ENCODE results near the gene CTNNA2.

GRCh38 chr2:80040226-80040625, 527.4 kb downstream of the CTNNA2 start:
- no peak for TF ChIP-seq CTCF (IDR thresholded peaks at IDR 0.05)
- no peak for TF ChIP-seq TAF1 (IDR thresholded peaks at IDR 0.05; ENCODE audit: borderline replicate concordance, low read depth, low read length)
- TF ChIP-seq MXI1 (IDR thresholded peaks at IDR 0.05; ENCODE audit: low read depth, low read length): no peak
- no peak for TF ChIP-seq ZBTB33 (IDR thresholded peaks at IDR 0.05; ENCODE audit: borderline replicate concordance, low read depth)
- no peak for TF ChIP-seq MAX (IDR thresholded peaks at IDR 0.05; ENCODE audit: low read depth)
- no peak for TF ChIP-seq POLR2AphosphoS5 (IDR thresholded peaks at IDR 0.05; ENCODE audit: low read depth, low read length)
- TF ChIP-seq REST (IDR thresholded peaks at IDR 0.05; ENCODE audit: low read depth, low read length): no peak
- TF ChIP-seq GATA2 (CRISPR knock-in tag; IDR thresholded peaks at IDR 0.05): no peak
- no peak for TF ChIP-seq YY1 (IDR thresholded peaks at IDR 0.05; ENCODE audit: low read depth)
- TF ChIP-seq CHD2 (IDR thresholded peaks at IDR 0.05; ENCODE audit: low read length, partially characterized antibody): no peak

Measured in SK-N-SH (cell line).